H9 (cell line): ENCODE measurements around the gene LIM2. TPM values are rescaled to one million over a fixed set of nuclear protein-coding genes. Genes with fewer than 3 reads are reported as not detected.
"Not testable (repeated sequence)": the region's sequence is repeated elsewhere in the genome, so short reads cannot be mapped to it uniquely, and the experiment has no call there.

Source experiments
- DNase-seq: peaks from one replicate; pipeline ENCODE4 v3.0.0-alpha.2; 2017
- H2AFZ ChIP-seq: one replicate; pipeline ENCODE4 v1.6.1; 2013; ENCODE audit warnings: mild to moderate bottlenecking, low read length, control low read depth, moderate library complexity
- H2AK5ac ChIP-seq: 2 replicates; pipeline ENCODE4 v1.6.1; 2013; ENCODE audit warnings: low read length, control low read depth, mixed read lengths; ENCODE audit not compliant: insufficient read length
- H2BK120ac ChIP-seq: one replicate; pipeline ENCODE4 v1.6.1; 2013; ENCODE audit warnings: low read depth, mild to moderate bottlenecking, low read length, control low read depth, inconsistent platforms; ENCODE audit not compliant: poor library complexity, severe bottlenecking
- H2BK12ac ChIP-seq: 2 replicates; pipeline ENCODE4 v1.6.1; 2013; ENCODE audit warnings: low read length, control low read depth, mixed read lengths, low read depth; ENCODE audit not compliant: insufficient read length
- H2BK15ac ChIP-seq: 2 replicates; pipeline ENCODE4 v1.6.1; 2013; ENCODE audit warnings: low read depth, low read length, control low read depth
- H2BK20ac ChIP-seq: one replicate; pipeline ENCODE4 v1.6.1; 2013; ENCODE audit warnings: low read depth, mild to moderate bottlenecking, low read length, control low read depth, inconsistent platforms; ENCODE audit not compliant: poor library complexity, severe bottlenecking
- H2BK5ac ChIP-seq: 2 replicates; pipeline ENCODE4 v1.6.1; 2013; ENCODE audit warnings: low read length, control low read depth, mixed read lengths; ENCODE audit not compliant: insufficient read length
- H3K14ac ChIP-seq: 2 replicates; pipeline ENCODE4 v1.6.1; 2013; ENCODE audit warnings: low read length, control low read depth; ENCODE audit not compliant: insufficient read depth
- H3K18ac ChIP-seq: 2 replicates; pipeline ENCODE4 v1.6.1; 2013; ENCODE audit warnings: low read depth, mild to moderate bottlenecking, mixed read lengths, low read length, control low read depth; ENCODE audit not compliant: insufficient read length
- H3K23ac ChIP-seq: 2 replicates; pipeline ENCODE4 v1.6.1; 2013; ENCODE audit warnings: low read length, control low read depth, mixed read lengths, low read depth; ENCODE audit not compliant: insufficient read length
- H3K23me2 ChIP-seq: 2 replicates; pipeline ENCODE4 v1.6.1; 2013; ENCODE audit warnings: low read depth, mild to moderate bottlenecking, mixed read lengths, low read length, control low read depth; ENCODE audit not compliant: insufficient read length, poor library complexity, severe bottlenecking
- H3K27ac ChIP-seq: 2 replicates; pipeline ENCODE4 v1.5.1; 2013; ENCODE audit warnings: low read length, control low read depth, mixed read lengths, low read depth; ENCODE audit not compliant: insufficient read length
- H3K27me3 ChIP-seq: 2 replicates; pipeline ENCODE4 v1.6.1; 2013; ENCODE audit warnings: low read length, control low read depth, inconsistent platforms; ENCODE audit not compliant: insufficient read depth
- H3K4ac ChIP-seq: 2 replicates; pipeline ENCODE4 v1.6.1; 2013; ENCODE audit warnings: low read depth, mild to moderate bottlenecking, control low read depth, inconsistent platforms, low read length, moderate library complexity
- H3K4me1 ChIP-seq: 2 replicates; pipeline ENCODE4 v1.6.1; 2013; ENCODE audit warnings: low read length, control low read depth, inconsistent platforms; ENCODE audit not compliant: insufficient read depth
- H3K4me2 ChIP-seq: 2 replicates; pipeline ENCODE4 v1.6.1; 2013; ENCODE audit warnings: low read length, control low read depth, mixed read lengths; ENCODE audit not compliant: insufficient read length, insufficient read depth
- H3K56ac ChIP-seq: 2 replicates; pipeline ENCODE4 v1.6.1; 2013; ENCODE audit warnings: low read depth, mild to moderate bottlenecking, mixed read lengths, low read length, control low read depth; ENCODE audit not compliant: insufficient read length
- H3K79me1 ChIP-seq: 2 replicates; pipeline ENCODE4 v1.6.1; 2013; ENCODE audit warnings: low read depth, mild to moderate bottlenecking, moderate library complexity, low read length, control low read depth, inconsistent platforms; ENCODE audit not compliant: insufficient read depth, poor library complexity, severe bottlenecking
- H3K79me2 ChIP-seq: 2 replicates; pipeline ENCODE4 v1.6.1; 2013; ENCODE audit warnings: low read length, control low read depth, inconsistent platforms; ENCODE audit not compliant: insufficient read depth
- H3K9ac ChIP-seq: 2 replicates; pipeline ENCODE4 v1.6.1; 2013; ENCODE audit warnings: low read length, control low read depth, mixed read lengths; ENCODE audit not compliant: insufficient read length; ENCODE audit errors: extremely low read depth
- H3K9me3 ChIP-seq: one replicate; pipeline ENCODE4 v1.6.1; 2013; ENCODE audit warnings: low read depth, low read length, inconsistent platforms; ENCODE audit not compliant: control insufficient read depth
- H3T11ph ChIP-seq: one replicate; pipeline ENCODE4 v1.6.1; 2013; ENCODE audit warnings: mild to moderate bottlenecking, low read length, control low read depth, inconsistent platforms
- H4K20me1 ChIP-seq: one replicate; pipeline ENCODE4 v1.6.1; 2013; ENCODE audit not compliant: control insufficient read depth, insufficient read length, insufficient read depth
- H4K5ac ChIP-seq: 2 replicates; pipeline ENCODE4 v1.6.1; 2013; ENCODE audit warnings: low read depth, mild to moderate bottlenecking, mixed read lengths, low read length, control low read depth; ENCODE audit not compliant: insufficient read length
- H4K8ac ChIP-seq: replicated peaks from 2 replicates; pipeline ENCODE4 v1.6.1; 2013; ENCODE audit warnings: low read length, control low read depth, mixed read lengths, low read depth; ENCODE audit not compliant: insufficient read length
- H4K91ac ChIP-seq: 2 replicates; pipeline ENCODE4 v1.6.1; 2013; ENCODE audit warnings: low read depth, mild to moderate bottlenecking, moderate library complexity, mixed read lengths, low read length, control low read depth; ENCODE audit not compliant: insufficient read length
- H3K27ac Mint-ChIP-seq, 3 experiments: 2 replicates in 2 of 3; 3 replicates in 1 of 3; pipeline ENCODE4 v1.8.0; 2020 to 2021; ENCODE audit warnings: mixed read lengths in 3 of 3, mild to moderate bottlenecking in 1 of 3, moderate library complexity in 1 of 3
- H3K27me3 Mint-ChIP-seq: 2 replicates; pipeline ENCODE4 v1.8.0; 2021; ENCODE audit warnings: low read depth, mild to moderate bottlenecking, moderate library complexity, mixed read lengths
- H3K36me3 Mint-ChIP-seq, 3 experiments: 2 replicates in 2 of 3; 3 replicates in 1 of 3; pipeline ENCODE4 v1.8.0; 2020 to 2021; ENCODE audit warnings: low read depth in 3 of 3, mixed read lengths in 3 of 3; ENCODE audit not compliant: insufficient read depth in 1 of 3
- H3K4me1 Mint-ChIP-seq, 2 experiments: 2 replicates each; pipeline ENCODE4 v1.8.0; 2020; ENCODE audit warnings: mixed read lengths in 2 of 2
- H3K4me3 Mint-ChIP-seq, 2 experiments: 2 replicates in 1 of 2; 3 replicates in 1 of 2; pipeline ENCODE4 v1.8.0; 2020 to 2021; ENCODE audit warnings: mild to moderate bottlenecking in 2 of 2, mixed read lengths in 2 of 2, moderate library complexity in 1 of 2
- H3K9me3 Mint-ChIP-seq, 2 experiments: 2 replicates in 1 of 2; 3 replicates in 1 of 2; pipeline ENCODE4 v1.8.0; 2020; ENCODE audit warnings: mild to moderate bottlenecking in 2 of 2, mixed read lengths in 2 of 2, moderate library complexity in 1 of 2
- CTCF ChIP-seq: fragments of 200-600 bp; sonication (generic); conservative IDR thresholded peaks from 3 replicates; pipeline ENCODE4 v1.8.0; 2021; ENCODE audit warnings: antibody characterized with exemption, mild to moderate bottlenecking
- WGBS: extraction: QIAGEN DNeasy Blood & Tissue Kit; methylation state at CpG from one replicate; pipeline ENCODE4 v1.1.7; 2013; ENCODE audit warnings: missing lambda C conversion rate, low lambda C conversion rate, mixed read lengths; ENCODE audit not compliant: insufficient read length; ENCODE audit errors: extremely low coverage; 5-methylcytosine and 5-hydroxymethylcytosine counted together
- total RNA-seq: library from RNA; stranded (reverse); gene quantifications from 2 replicates; pipeline ENCODE4 v1.2.1, GENCODE V29; 2021

The LIM2 gene
- total RNA-seq, 1 experiment from 2014 or later, result not detected

- no peak overlapping the region for H3T11ph ChIP-seq
- no peak overlapping the region for H3K4me3 Mint-ChIP-seq
- H3K18ac ChIP-seq, result no peak overlapping the region
- H2BK12ac ChIP-seq, result no peak overlapping the region
- H3K27me3 Mint-ChIP-seq, result peaks cover 7% of the 10 kb centered on the region; the same call in 1 of the 2 replicates
- H2BK15ac ChIP-seq, result no peak overlapping the region
- H3K9me3 ChIP-seq, result peaks cover 13% of the 10 kb centered on the region
- no peaks in the 10 kb centered on the region for H4K20me1 ChIP-seq
- no peak overlapping the region for H3K9ac ChIP-seq
- peaks cover 26 to 46% (median 28%) of the 10 kb centered on the region in 3 experiments for H3K36me3 Mint-ChIP-seq
- H2BK5ac ChIP-seq, result no peak overlapping the region
- no peaks in the 10 kb centered on the region for H3K79me1 ChIP-seq
- H3K23ac ChIP-seq, result no peak overlapping the region
- no peak overlapping the region for H3K27ac ChIP-seq
- H3K23me2 ChIP-seq, result peaks cover 8% of the 10 kb centered on the region
- H3K56ac ChIP-seq, result no peak overlapping the region
- DNase-seq, result no peak
- no peak overlapping the region for H4K5ac ChIP-seq
- WGBS, result no CpG with 5 or more reads among the region's 7 CpGs
- H3K4ac ChIP-seq, result no peak overlapping the region
- no peaks in the 10 kb centered on the region for H3K27me3 ChIP-seq
- peaks cover 26 to 29% of the 10 kb centered on the region in 2 experiments for H3K9me3 Mint-ChIP-seq
- no peak overlapping the region for H2BK20ac ChIP-seq
- no peaks in the 10 kb centered on the region for H3K4me1 ChIP-seq
- peak; percentile 69 for TF ChIP-seq CTCF
- H3K14ac ChIP-seq, result no peak overlapping the region
- H2AK5ac ChIP-seq, result no peak overlapping the region
- H4K8ac ChIP-seq, result no peak overlapping the region
- no peak overlapping the region for H2AFZ ChIP-seq
- no peaks in the 10 kb centered on the region for H3K79me2 ChIP-seq
- H3K27ac Mint-ChIP-seq, result 0 out of 7 replicates have a peak overlapping the region, but pooled peaks of 1 of the 3 experiments have one; percentile 61
- H4K91ac ChIP-seq, result no peak overlapping the region
- H2BK120ac ChIP-seq, result no peak overlapping the region
- H3K4me2 ChIP-seq, result no peak overlapping the region
- H3K4me1 Mint-ChIP-seq, result peaks cover 19 to 33% of the 10 kb centered on the region in 2 experiments
Observed at GRCh38 chr19:51398096-51398704, 10.4 kb upstream of the LIM2 start.

- not testable (repeated sequence) for H3K56ac ChIP-seq, H3K79me1 ChIP-seq, H3K14ac ChIP-seq, H2AFZ ChIP-seq, H3K18ac ChIP-seq, H4K20me1 ChIP-seq, H2BK20ac ChIP-seq, H4K5ac ChIP-seq, H3K27ac ChIP-seq, H3K9ac ChIP-seq, H2BK15ac ChIP-seq, H2AK5ac ChIP-seq, DNase-seq, H4K91ac ChIP-seq, H3K27me3 Mint-ChIP-seq, H3T11ph ChIP-seq, H3K27me3 ChIP-seq, H3K4me3 Mint-ChIP-seq, H2BK12ac ChIP-seq, H4K8ac ChIP-seq, H3K4ac ChIP-seq, H2BK5ac ChIP-seq, H3K79me2 ChIP-seq, H2BK120ac ChIP-seq, H3K4me1 ChIP-seq, H3K4me2 ChIP-seq, H3K23me2 ChIP-seq, H3K23ac ChIP-seq, H3K9me3 ChIP-seq
- WGBS, result no CpG with 5 or more reads among the region's 9 CpGs
- Mint-ChIP-seq H3K36me3 (peaks cover 18 to 38% (median 21%) of the 10 kb centered on the region in 3 experiments), H3K9me3 (peaks cover 19 to 22% of the 10 kb centered on the region in 2 experiments), H3K4me1 (peaks cover 19 to 33% of the 10 kb centered on the region in 2 experiments), H3K27ac (peak overlapping the region in 2 of 3 experiments; percentile 24 to 61; a peak in 3 of 7 replicates)
Observed at GRCh38 chr19:51397453-51397852, 9.7 kb upstream of the LIM2 start.
